Measurements from ENCODE around the gene PRKAB2. TPM values are rescaled to one million over a fixed set of nuclear protein-coding genes. Genes with fewer than 3 reads are reported as not detected.
"Not testable (repeated sequence)": the region's sequence is repeated elsewhere in the genome, so short reads cannot be mapped to it uniquely, and the experiment has no call there.

Gene PRKAB2
- total and polyA plus RNA-seq, 2 donors (not counting 1 experiment from before 2014, with no cell fraction given) = 8.4 to 17.1 TPM

- no peak overlapping the region for H3K27ac ChIP-seq (ENCODE audit: low read length in 2 of 2)
- intact Hi-C loops (cut with micrococcal nuclease) = no loop called here
- no peaks in the 10 kb centered on the region for H3K4me1 ChIP-seq (ENCODE audit: control insufficient read depth in 2 of 2, insufficient read depth in 2 of 2, low read length in 2 of 2)
- no peaks in the 10 kb centered on the region for H3K4me1 Mint-ChIP-seq
- no CpG with 5 or more reads among the region's 1 CpG for WGBS (ENCODE audit: insufficient coverage)
- H3K36me3 ChIP-seq (replicated peaks in 1 of 2; ENCODE audit: control extremely low read depth in 1 of 2, control insufficient read depth in 1 of 2, extremely low read depth in 1 of 2, insufficient read depth in 2 of 2, low read length in 1 of 2) = peaks cover 5 to 60% of the 10 kb centered on the region in 2 experiments
- CTCF ChIA-PET = interaction anchor here (0.9 to 1.2 kb wide), 2 partner anchors 19 to 79 kb away, joined by 3 to 4 read pairs; partner anchors contain the start of gene CHD1L
- peaks cover 7% of the 10 kb centered on the region for H4K20me1 ChIP-seq (ENCODE audit: control insufficient read depth, insufficient read depth, low read length, poor library complexity, severe bottlenecking)
- no peaks in the 10 kb centered on the region for H3K27me3 ChIP-seq (replicated peaks in 1 of 4; ENCODE audit: control extremely low read depth in 1 of 4, control insufficient read depth in 3 of 4, insufficient read depth in 4 of 4, low read length in 3 of 4)
- no peaks in the 10 kb centered on the region for H3K9me3 Mint-ChIP-seq (ENCODE audit: insufficient read depth)
- H3K4me3 Mint-ChIP-seq = no peak overlapping the region
- no peak for ATAC-seq (ENCODE audit: low read depth)
- H3K4me2 ChIP-seq (replicated peaks; ENCODE audit: low read depth, low read length, poor library complexity, severe bottlenecking) = no peak overlapping the region
- no peaks in the 10 kb centered on the region for H3K27me3 Mint-ChIP-seq
- H2AFZ ChIP-seq (ENCODE audit: insufficient read depth, low read depth, low read length, poor library complexity, severe bottlenecking) = no peak overlapping the region
- POLR2A ChIA-PET = no interaction called here
- H3K9ac ChIP-seq (ENCODE audit: low read length) = no peak overlapping the region
- DNase-seq = no peak
- H3K79me2 ChIP-seq (ENCODE audit: control insufficient read depth, insufficient read depth, low read length) = peaks cover 16% of the 10 kb centered on the region
- TF ChIP-seq EZH2 (IDR thresholded peaks at IDR 0.05; ENCODE audit: borderline replicate concordance, insufficient read depth, low read depth, low read length, poor library complexity, severe bottlenecking) = no peak
- TF ChIP-seq CTCF (IDR thresholded peaks at IDR 0.05) = no peak
- H3K9me3 ChIP-seq (ENCODE audit: control extremely low read depth in 1 of 3, control insufficient read depth in 2 of 3, insufficient read depth in 1 of 3, low read length in 2 of 3) = no peaks in the 10 kb centered on the region
- no peak overlapping the region for H3K4me3 ChIP-seq (ENCODE audit: control extremely low read depth in 1 of 5, extremely low read depth in 1 of 5, insufficient read depth in 1 of 5, low read depth in 2 of 5, low read length in 4 of 5)
- no peak overlapping the region for H3K27ac Mint-ChIP-seq
Observed at GRCh38 chr1:147163019-147163418, 9.3 kb downstream of the PRKAB2 start.

GRCh38 chr1:147162093-147162492, 10.2 kb downstream of the PRKAB2 start:
- no peaks in the 10 kb centered on the region for H3K4me1 Mint-ChIP-seq
- Histone ChIP-seq H3K27ac (ENCODE audit: low read length in 2 of 2) (no peak overlapping the region), H3K9me3 (ENCODE audit: control extremely low read depth in 1 of 3, control insufficient read depth in 2 of 3, insufficient read depth in 1 of 3, low read length in 2 of 3) (no peaks in the 10 kb centered on the region), H3K9ac (ENCODE audit: low read length) (no peak overlapping the region), H3K79me2 (ENCODE audit: control insufficient read depth, insufficient read depth, low read length) (peaks cover 9% of the 10 kb centered on the region), H3K4me1 (ENCODE audit: control insufficient read depth in 2 of 2, insufficient read depth in 2 of 2, low read length in 2 of 2) (no peaks in the 10 kb centered on the region), H4K20me1 (ENCODE audit: control insufficient read depth, insufficient read depth, low read length, poor library complexity, severe bottlenecking) (no peaks in the 10 kb centered on the region), H2AFZ (ENCODE audit: insufficient read depth, low read depth, low read length, poor library complexity, severe bottlenecking) (no peak overlapping the region), H3K36me3 (replicated peaks in 1 of 2; ENCODE audit: control extremely low read depth in 1 of 2, control insufficient read depth in 1 of 2, extremely low read depth in 1 of 2, insufficient read depth in 2 of 2, low read length in 1 of 2) (peaks cover 5 to 61% of the 10 kb centered on the region in 2 experiments), H3K4me3 (ENCODE audit: control extremely low read depth in 1 of 5, extremely low read depth in 1 of 5, insufficient read depth in 1 of 5, low read depth in 2 of 5, low read length in 4 of 5) (no peak overlapping the region), H3K27me3 (replicated peaks in 1 of 4; ENCODE audit: control extremely low read depth in 1 of 4, control insufficient read depth in 3 of 4, insufficient read depth in 4 of 4, low read length in 3 of 4) (no peaks in the 10 kb centered on the region), H3K4me2 (replicated peaks; ENCODE audit: low read depth, low read length, poor library complexity, severe bottlenecking) (no peak overlapping the region)
- H3K4me3 Mint-ChIP-seq = no peak overlapping the region
- H3K27me3 Mint-ChIP-seq = no peaks in the 10 kb centered on the region
- ATAC-seq (ENCODE audit: low read depth) = no peak
- no peak for DNase-seq
- CTCF ChIA-PET = interaction anchor here (0.7 to 1.3 kb wide), 4 partner anchors 18 to 112 kb away, joined by 3 to 4 read pairs (median 4); partner anchors contain the start of gene CHD1L
- H3K9me3 Mint-ChIP-seq (ENCODE audit: insufficient read depth) = no peaks in the 10 kb centered on the region
- intact Hi-C loops (cut with micrococcal nuclease) = no loop called here
- no peak overlapping the region for H3K27ac Mint-ChIP-seq
- TF ChIP-seq CTCF (IDR thresholded peaks at IDR 0.05) (no peak), EZH2 (IDR thresholded peaks at IDR 0.05; ENCODE audit: borderline replicate concordance, insufficient read depth, low read depth, low read length, poor library complexity, severe bottlenecking) (no peak)
- POLR2A ChIA-PET = no interaction called here

DNA sequence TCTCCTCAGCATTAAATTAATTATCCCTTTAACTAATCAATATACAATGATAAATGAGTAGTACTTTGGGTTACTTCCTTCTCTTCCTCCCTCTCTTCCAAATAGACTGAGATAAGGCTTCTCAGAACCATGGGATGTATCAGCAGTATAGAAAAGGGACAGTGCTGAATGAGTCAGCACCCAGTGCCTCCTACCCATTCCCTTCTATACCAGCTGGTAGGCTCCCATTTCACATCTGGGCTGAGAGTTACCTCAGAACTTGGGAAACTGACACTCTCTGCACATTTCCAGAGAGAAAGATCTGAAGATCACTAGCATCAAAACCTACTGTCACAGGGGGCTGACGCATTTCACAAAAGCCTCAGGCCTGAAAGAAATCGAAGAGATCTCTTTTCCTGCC, 15.2 kb downstream of the PRKAB2 start:
- CTCF ChIA-PET = interaction anchor here (0.9 kb wide), 1 partner anchor 86 kb away, joined by 3 read pairs; no protein-coding TSS in a partner anchor
- H3K9me3 Mint-ChIP-seq (ENCODE audit: insufficient read depth); H3K27me3 ChIP-seq (replicated peaks in 1 of 4; ENCODE audit: control extremely low read depth in 1 of 4, control insufficient read depth in 3 of 4, insufficient read depth in 4 of 4, low read length in 3 of 4); intact Hi-C loops (cut with micrococcal nuclease); H3K4me1 ChIP-seq (ENCODE audit: control insufficient read depth in 2 of 2, insufficient read depth in 2 of 2, low read length in 2 of 2); H3K4me3 Mint-ChIP-seq; H2AFZ ChIP-seq (ENCODE audit: insufficient read depth, low read depth, low read length, poor library complexity, severe bottlenecking); POLR2A ChIA-PET; H3K4me2 ChIP-seq (replicated peaks; ENCODE audit: low read depth, low read length, poor library complexity, severe bottlenecking); H3K27me3 Mint-ChIP-seq; H4K20me1 ChIP-seq (ENCODE audit: control insufficient read depth, insufficient read depth, low read length, poor library complexity, severe bottlenecking); H3K4me3 ChIP-seq (ENCODE audit: control extremely low read depth in 1 of 5, extremely low read depth in 1 of 5, insufficient read depth in 1 of 5, low read depth in 2 of 5, low read length in 4 of 5); ATAC-seq (ENCODE audit: low read depth); H3K9ac ChIP-seq (ENCODE audit: low read length); DNase-seq; H3K27ac Mint-ChIP-seq; H3K9me3 ChIP-seq (ENCODE audit: control extremely low read depth in 1 of 3, control insufficient read depth in 2 of 3, insufficient read depth in 1 of 3, low read length in 2 of 3); H3K4me1 Mint-ChIP-seq; H3K79me2 ChIP-seq (ENCODE audit: control insufficient read depth, insufficient read depth, low read length); H3K27ac ChIP-seq (ENCODE audit: low read length in 2 of 2): not testable (repeated sequence)
- H3K36me3 ChIP-seq (replicated peaks in 1 of 2; ENCODE audit: control extremely low read depth in 1 of 2, control insufficient read depth in 1 of 2, extremely low read depth in 1 of 2, insufficient read depth in 2 of 2, low read length in 1 of 2) = peaks cover 3 to 55% of the 10 kb centered on the region in 2 experiments
- WGBS (ENCODE audit: insufficient coverage) = no CpG with 5 or more reads among the region's 2 CpGs
